Uterus (tissue), 2 donors: Measurements from ENCODE around the gene UPF2.

Experiments used
- CTCF ChIP-seq, 4 experiments: fragments of 200-600 bp in 2 of 4; fragments of 450-650 bp in 2 of 4; sonication (generic) in 2 of 4; IDR thresholded peaks; one replicate each; pipeline ENCODE4 v1.5.1; 2016 to 2019; ENCODE audit warnings: antibody characterized with exemption in 4 of 4, mild to moderate bottlenecking in 2 of 4, moderate library complexity in 1 of 4
- POLR2A ChIP-seq, 2 donors: fragments of 450-650 bp; IDR thresholded peaks; one replicate each; pipeline ENCODE4 v1.6.1; 2016; ENCODE audit warnings: antibody characterized with exemption in 2 of 2, mild to moderate bottlenecking in 1 of 2, moderate library complexity in 1 of 2

GRCh38 chr10:12077580-12078180 lies 35.1 kb upstream of the UPF2 start:
- no peak for TF ChIP-seq CTCF (IDR thresholded peaks at IDR 0.05)
- TF ChIP-seq POLR2A (IDR thresholded peaks at IDR 0.05), result no peak
